ENCODE results near the gene COLGALT1. TPM values are rescaled to one million over a fixed set of nuclear protein-coding genes. Genes with fewer than 3 reads are reported as not detected.
A peak's percentile ranks its signal among the peaks of the same experiment; 100 is the strongest.
"Not testable (repeated sequence)": the region's sequence is repeated elsewhere in the genome, so short reads cannot be mapped to it uniquely, and the experiment has no call there.

COLGALT1 gene
- total RNA-seq, 2 experiments from 2014 or later = 46.6 to 46.8 TPM

GRCh38 chr19:17564781-17565180 lies 9.3 kb downstream of the COLGALT1 start:
- CTCF ChIA-PET = no interaction called here
- POLR2A ChIA-PET = no interaction called here
- intact Hi-C loops (cut with micrococcal nuclease) = no loop called here
- H3K9me3 Mint-ChIP-seq = no peaks in the 10 kb centered on the region
- H3K36me3 Mint-ChIP-seq = peaks cover 38% of the 10 kb centered on the region
- no peaks in the 10 kb centered on the region for H3K27me3 Mint-ChIP-seq
- no peak overlapping the region for H3K27ac Mint-ChIP-seq
- no peak overlapping the region for H3K4me3 Mint-ChIP-seq
- no peak for DNase-seq
- H3K4me1 Mint-ChIP-seq (ENCODE audit: low read depth) = no peaks in the 10 kb centered on the region

GRCh38 chr19:17565611-17566010 lies 10.2 kb downstream of the COLGALT1 start:
- ChIA-PET CTCF (no interaction called here), POLR2A (no interaction called here)
- Mint-ChIP-seq H3K4me3 (no peak overlapping the region), H3K4me1 (ENCODE audit: low read depth) (no peaks in the 10 kb centered on the region), H3K27ac (no peak overlapping the region), H3K9me3 (no peaks in the 10 kb centered on the region), H3K27me3 (no peaks in the 10 kb centered on the region), H3K36me3 (peaks cover 33% of the 10 kb centered on the region)
- DNase-seq = no peak
- intact Hi-C loops (cut with micrococcal nuclease) = no loop called here

- Mint-ChIP-seq H3K27ac (no peak overlapping the region), H3K27me3 (no peaks in the 10 kb centered on the region), H3K36me3 (peaks cover 37% of the 10 kb centered on the region), H3K4me3 (no peak overlapping the region), H3K4me1 (ENCODE audit: low read depth) (no peaks in the 10 kb centered on the region), H3K9me3 (no peaks in the 10 kb centered on the region)
- intact Hi-C loops (cut with micrococcal nuclease) = no loop called here
- CTCF ChIA-PET = interaction anchor here (1.0 kb wide), 1 partner anchor 72 kb away, joined by 3 read pairs; no protein-coding TSS in a partner anchor
- POLR2A ChIA-PET = no interaction called here
- DNase-seq = no peak
Measured at GRCh38 chr19:17567940-17568339, 12.5 kb downstream of the COLGALT1 start.

- POLR2A ChIA-PET; H3K27ac Mint-ChIP-seq; H3K4me1 Mint-ChIP-seq (ENCODE audit: low read depth); H3K27me3 Mint-ChIP-seq; DNase-seq; H3K4me3 Mint-ChIP-seq; intact Hi-C loops (cut with micrococcal nuclease); H3K9me3 Mint-ChIP-seq: not testable (repeated sequence)
- peaks cover 32% of the 10 kb centered on the region for H3K36me3 Mint-ChIP-seq
- CTCF ChIA-PET = interaction anchor here (2.6 kb wide), 1 partner anchor 74 kb away, joined by 12 read pairs; no protein-coding TSS in a partner anchor
Measured at GRCh38 chr19:17570291-17570690, 14.8 kb downstream of the COLGALT1 start.

GRCh38 chr19:17570791-17571190 lies 15.3 kb downstream of the COLGALT1 start:
- H3K27ac Mint-ChIP-seq = no peak overlapping the region
- H3K27me3 Mint-ChIP-seq = no peaks in the 10 kb centered on the region
- H3K4me1 Mint-ChIP-seq (ENCODE audit: low read depth) = no peaks in the 10 kb centered on the region
- peaks cover 32% of the 10 kb centered on the region for H3K36me3 Mint-ChIP-seq
- no peak for DNase-seq
- intact Hi-C loops (cut with micrococcal nuclease) = no loop called here
- POLR2A ChIA-PET = no interaction called here
- H3K9me3 Mint-ChIP-seq = no peaks in the 10 kb centered on the region
- CTCF ChIA-PET = interaction anchor here (2.6 kb wide), 1 partner anchor 75 kb away, joined by 12 read pairs; no protein-coding TSS in a partner anchor
- no peak overlapping the region for H3K4me3 Mint-ChIP-seq

GRCh38 chr19:17572638-17573037 lies 17.2 kb downstream of the COLGALT1 start:
- Mint-ChIP-seq H3K36me3 (peaks cover 28% of the 10 kb centered on the region), H3K4me1 (ENCODE audit: low read depth) (no peaks in the 10 kb centered on the region), H3K4me3 (no peak overlapping the region), H3K27ac (no peak overlapping the region), H3K27me3 (no peaks in the 10 kb centered on the region), H3K9me3 (no peaks in the 10 kb centered on the region)
- no peak for DNase-seq
- intact Hi-C loops (cut with micrococcal nuclease) = no loop called here
- ChIA-PET CTCF (interaction anchor here (0.7 to 2.1 kb wide), 7 partner anchors 13 to 863 kb away, joined by 4 to 12 read pairs (median 6); no protein-coding TSS in a partner anchor), POLR2A (no interaction called here)

GRCh38 chr19:17575871-17576757 lies 20.7 kb downstream of the COLGALT1 start:
- no peaks in the 10 kb centered on the region for H3K4me1 Mint-ChIP-seq (ENCODE audit: low read depth)
- peaks cover 36% of the 10 kb centered on the region for H3K36me3 Mint-ChIP-seq
- H3K4me3 Mint-ChIP-seq = no peak overlapping the region
- H3K27me3 Mint-ChIP-seq = no peaks in the 10 kb centered on the region
- ChIA-PET POLR2A (no interaction called here), CTCF (interaction anchor here (0.7 to 2.2 kb wide), 4 partner anchors 13 to 500 kb away, joined by 3 to 8 read pairs (median 4); no protein-coding TSS in a partner anchor)
- H3K27ac Mint-ChIP-seq = no peak overlapping the region
- H3K9me3 Mint-ChIP-seq = no peaks in the 10 kb centered on the region
- no peak for DNase-seq
- intact Hi-C loops (cut with micrococcal nuclease) = loop anchor here (2.0 kb wide), 2 partner anchors 79 to 103 kb away; no protein-coding TSS in a partner anchor

- H3K27me3 Mint-ChIP-seq = no peaks in the 10 kb centered on the region
- CTCF ChIA-PET = interaction anchor here (0.6 to 2.2 kb wide), 4 partner anchors 81 to 499 kb away, joined by 3 to 8 read pairs (median 4); no protein-coding TSS in a partner anchor
- H3K36me3 Mint-ChIP-seq = peaks cover 38% of the 10 kb centered on the region
- peak; percentile 43 for DNase-seq
- H3K9me3 Mint-ChIP-seq = no peaks in the 10 kb centered on the region
- H3K4me1 Mint-ChIP-seq (ENCODE audit: low read depth) = no peaks in the 10 kb centered on the region
- POLR2A ChIA-PET = no interaction called here
- intact Hi-C loops (cut with micrococcal nuclease) = no loop called here
- no peak overlapping the region for H3K27ac Mint-ChIP-seq
- H3K4me3 Mint-ChIP-seq = no peak overlapping the region
Measured at GRCh38 chr19:17576758-17577456, 21.5 kb downstream of the COLGALT1 start.

GRCh38 chr19:17577457-17578097 lies 22.1 kb downstream of the COLGALT1 start:
- Mint-ChIP-seq H3K4me3 (no peak overlapping the region), H3K9me3 (no peaks in the 10 kb centered on the region), H3K4me1 (ENCODE audit: low read depth) (no peaks in the 10 kb centered on the region), H3K36me3 (peaks cover 39% of the 10 kb centered on the region), H3K27ac (no peak overlapping the region), H3K27me3 (no peaks in the 10 kb centered on the region)
- intact Hi-C loops (cut with micrococcal nuclease) = no loop called here
- ChIA-PET CTCF (interaction anchor here (0.6 kb wide), 1 partner anchor 129 kb away, joined by 3 read pairs; no protein-coding TSS in a partner anchor), POLR2A (no interaction called here)
- DNase-seq = no peak

GRCh38 chr19:17579661-17580244 lies 24.3 kb downstream of the COLGALT1 start:
- peak; percentile 47 for DNase-seq
- CTCF ChIA-PET = interaction anchor here (1.3 kb wide), 1 partner anchor 84 kb away, joined by 4 read pairs; no protein-coding TSS in a partner anchor
- Mint-ChIP-seq H3K9me3 (no peaks in the 10 kb centered on the region), H3K4me1 (ENCODE audit: low read depth) (no peaks in the 10 kb centered on the region), H3K27ac (no peak overlapping the region), H3K36me3 (peaks cover 38% of the 10 kb centered on the region), H3K4me3 (no peak overlapping the region), H3K27me3 (no peaks in the 10 kb centered on the region)
- intact Hi-C loops (cut with micrococcal nuclease) = no loop called here
- POLR2A ChIA-PET = no interaction called here

- intact Hi-C loops (cut with micrococcal nuclease) = no loop called here
- Mint-ChIP-seq H3K27me3 (no peaks in the 10 kb centered on the region), H3K4me1 (ENCODE audit: low read depth) (no peaks in the 10 kb centered on the region), H3K27ac (no peak overlapping the region), H3K4me3 (no peak overlapping the region), H3K36me3 (peaks cover 38% of the 10 kb centered on the region), H3K9me3 (no peaks in the 10 kb centered on the region)
- ChIA-PET POLR2A (no interaction called here), CTCF (no interaction called here)
- no peak for DNase-seq
Measured at GRCh38 chr19:17580470-17581144, 25.2 kb downstream of the COLGALT1 start.
